Myocyte (in vitro differentiated cells): Measurements from ENCODE around the gene ITGB6. TPM values are rescaled to one million over a fixed set of nuclear protein-coding genes. Genes with fewer than 3 reads are reported as not detected.
A peak's percentile ranks its signal among the peaks of the same experiment; 100 is the strongest.

ENCODE experiments used
- DNase-seq: peaks from one replicate; pipeline ENCODE4 v3.0.0-alpha.2; 2012; ENCODE audit warnings: low read depth
- total RNA-seq: library from RNA; depleted of rRNA; stranded (reverse); fragments of >200 nt; gene quantifications from 2 replicates; pipeline ENCODE4 v1.2.3, GENCODE V29; 2014

ITGB6 gene
- total RNA-seq, 1 donor from 2014 or later: 152 TPM

DNA sequence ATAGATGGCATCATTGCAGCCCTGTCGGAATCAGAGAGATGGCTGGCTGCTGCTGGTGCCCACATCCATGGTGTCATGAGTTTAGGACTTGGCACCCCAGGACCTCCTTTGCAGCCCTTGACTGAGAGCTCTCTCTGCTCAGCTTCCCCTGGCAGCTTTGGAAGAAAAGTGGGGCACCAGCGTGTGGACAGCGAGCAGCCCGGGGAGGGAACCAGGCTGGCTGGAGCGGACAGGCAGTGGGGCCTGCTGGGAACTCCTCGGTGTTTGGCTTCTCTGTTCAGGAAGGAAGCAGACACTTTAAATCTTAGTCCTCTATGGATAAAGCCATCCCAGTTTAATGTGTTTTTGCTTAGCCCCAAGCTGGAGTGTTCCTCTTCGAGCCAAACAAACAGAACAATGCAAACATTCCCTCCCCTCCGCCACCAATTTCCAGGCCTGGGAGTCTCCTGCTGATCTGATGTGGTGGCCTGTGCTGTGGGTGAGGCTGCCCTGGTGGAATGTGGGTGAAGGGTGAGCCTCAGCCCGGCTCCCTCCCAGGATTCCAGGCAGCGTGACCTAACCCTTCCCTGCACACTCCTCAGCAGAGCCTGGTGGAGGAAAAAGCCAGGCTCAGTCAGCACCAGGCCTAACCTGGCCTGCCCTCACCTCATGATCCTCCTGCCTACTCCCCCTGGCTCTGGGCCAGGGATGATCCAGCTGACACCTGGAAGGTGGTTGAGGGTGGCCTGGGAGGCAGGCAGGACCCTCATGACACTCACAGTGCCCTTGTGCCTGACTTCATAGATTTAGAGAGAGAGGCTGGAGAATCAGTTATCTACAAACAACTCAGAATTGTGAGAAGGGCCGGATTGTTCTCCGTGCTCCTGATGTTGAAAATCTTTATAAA, 21.6 kb upstream of the ITGB6 start:
- DNase-seq: peak; percentile 88

DNA sequence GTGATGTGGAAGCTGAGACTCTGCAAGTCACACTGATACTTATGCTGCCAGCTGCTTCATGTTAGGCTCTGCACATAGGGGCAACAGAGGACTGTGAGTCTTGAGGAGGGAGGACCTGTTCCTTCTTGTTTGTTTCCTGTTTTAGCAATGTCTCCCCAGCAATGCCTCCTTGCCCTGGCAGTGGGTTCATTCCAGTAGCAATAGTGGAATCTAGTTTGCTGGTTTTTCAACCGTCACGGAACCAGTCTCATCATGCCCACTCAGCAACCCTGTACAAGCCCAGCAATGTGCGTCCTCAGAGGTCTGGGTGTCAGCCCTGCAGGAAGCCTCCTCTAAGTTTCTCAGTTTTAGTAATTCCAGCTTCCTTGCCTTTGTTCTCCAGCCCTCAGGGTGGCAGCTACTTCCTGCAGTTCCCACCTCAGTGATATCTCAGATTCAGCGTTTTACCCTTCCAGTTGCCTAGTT, 20.5 kb upstream of the ITGB6 start:
- DNase-seq: no peak

DNA sequence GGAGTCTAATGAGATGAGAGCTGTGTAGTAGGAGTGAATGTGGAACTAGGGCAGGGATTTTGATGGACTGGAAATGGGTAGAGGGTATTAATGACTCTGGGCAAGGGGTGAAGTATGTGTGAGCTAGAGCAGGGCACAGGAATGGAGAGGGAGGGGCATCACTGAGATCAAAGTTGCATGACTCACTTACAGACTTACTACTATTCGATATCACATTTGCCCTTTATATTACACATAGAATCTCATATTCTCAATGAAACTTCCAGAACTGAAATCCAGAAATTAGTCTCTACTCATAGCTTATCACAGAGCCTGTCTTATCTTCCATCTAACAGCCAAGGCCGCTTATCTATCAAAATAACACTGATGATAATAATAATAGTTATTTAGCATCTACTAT, 20.0 kb upstream of the ITGB6 start:
- DNase-seq: no peak

DNA sequence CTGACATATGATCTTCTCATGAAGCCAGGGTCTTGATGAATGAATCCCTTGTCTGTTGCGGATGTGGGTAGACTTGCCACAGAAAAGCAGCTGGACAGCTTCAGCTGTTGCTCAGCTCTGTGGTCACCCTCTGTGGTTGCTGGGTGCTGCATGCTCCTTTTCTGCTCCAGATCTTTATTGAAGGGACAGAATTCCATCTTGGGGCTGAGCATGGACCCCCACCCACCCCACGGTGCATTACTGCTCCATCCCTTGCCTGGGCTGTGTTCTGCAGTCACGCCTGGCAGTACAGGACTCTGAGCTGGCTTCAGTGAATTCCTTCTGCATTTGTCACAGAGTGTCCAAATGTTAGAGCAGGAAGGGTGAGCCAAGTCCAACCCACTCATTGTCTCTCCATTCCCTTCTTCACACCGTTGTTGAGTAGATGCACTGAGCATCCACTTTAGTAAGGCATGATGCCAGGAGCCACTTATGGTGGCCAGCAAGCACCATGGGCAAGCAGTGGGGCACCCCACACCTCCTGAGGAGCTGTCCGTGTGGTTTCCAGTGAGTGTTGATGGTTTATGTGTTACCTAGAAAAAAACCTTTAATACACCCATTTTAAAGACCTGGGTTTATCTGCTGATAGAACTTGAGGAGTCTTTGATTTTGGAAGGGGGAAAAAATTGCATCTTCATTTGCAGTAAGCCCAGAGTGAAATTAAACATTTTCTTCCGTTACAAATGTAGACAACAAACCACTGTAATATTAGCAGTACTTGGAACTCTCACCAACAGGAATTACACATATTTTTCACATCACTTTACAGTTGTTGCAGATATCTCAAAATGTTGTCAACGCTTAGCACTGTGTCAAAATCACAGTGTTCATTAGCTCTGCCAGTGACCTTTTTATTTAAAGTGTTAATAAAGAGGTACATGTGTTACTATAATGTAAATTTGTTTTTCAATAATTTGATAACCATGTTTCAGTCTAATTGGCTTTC, 14.7 kb upstream of the ITGB6 start:
- peak; percentile 100 for DNase-seq

DNA sequence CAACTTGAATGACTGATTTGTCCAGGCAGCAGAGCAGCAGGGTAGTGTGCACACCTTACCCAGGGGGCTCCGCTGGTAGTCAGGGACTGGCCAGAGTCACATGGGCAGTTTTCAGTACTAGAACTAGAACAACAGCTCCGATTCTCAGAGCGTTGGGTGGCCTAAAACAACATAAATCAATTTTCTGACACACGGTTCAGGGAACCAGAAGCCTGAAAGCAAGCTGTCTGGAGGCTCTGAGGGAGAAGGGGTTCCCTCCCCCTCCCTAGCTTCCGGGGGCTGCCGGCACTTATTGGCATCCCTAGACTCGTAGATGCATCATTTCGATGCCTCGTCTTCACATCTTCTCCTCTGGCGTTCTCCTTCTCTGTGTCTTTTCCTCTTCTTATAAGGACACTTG, 13.4 kb upstream of the ITGB6 start:
- peak; percentile 30 for DNase-seq

DNA sequence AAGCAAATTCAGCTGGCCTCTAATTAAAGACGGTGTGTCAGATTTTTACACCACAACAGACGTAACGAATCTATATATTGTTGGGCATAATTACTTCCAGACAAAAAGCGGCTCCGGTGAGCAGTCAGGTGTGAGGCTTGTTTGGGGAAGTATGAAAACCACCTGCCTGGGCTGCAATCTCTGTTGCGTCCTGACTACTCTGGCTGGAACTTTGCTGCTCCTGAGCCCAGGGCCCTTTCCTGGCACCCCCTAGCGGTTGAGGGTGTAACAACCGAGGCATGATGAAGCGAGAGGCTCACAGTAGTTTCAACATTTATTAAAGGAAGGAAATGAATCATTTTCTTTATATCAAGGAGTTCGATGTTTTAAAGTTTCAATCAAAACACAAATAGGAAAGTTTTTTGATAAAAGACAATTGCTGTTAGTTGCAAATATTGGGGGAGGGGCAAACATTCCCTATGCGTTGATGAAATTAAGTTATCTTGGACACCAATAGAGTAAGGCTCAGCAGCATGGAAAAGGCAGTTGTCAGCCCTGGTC, 10.6 kb upstream of the ITGB6 start:
- DNase-seq: peak; percentile 70

DNA sequence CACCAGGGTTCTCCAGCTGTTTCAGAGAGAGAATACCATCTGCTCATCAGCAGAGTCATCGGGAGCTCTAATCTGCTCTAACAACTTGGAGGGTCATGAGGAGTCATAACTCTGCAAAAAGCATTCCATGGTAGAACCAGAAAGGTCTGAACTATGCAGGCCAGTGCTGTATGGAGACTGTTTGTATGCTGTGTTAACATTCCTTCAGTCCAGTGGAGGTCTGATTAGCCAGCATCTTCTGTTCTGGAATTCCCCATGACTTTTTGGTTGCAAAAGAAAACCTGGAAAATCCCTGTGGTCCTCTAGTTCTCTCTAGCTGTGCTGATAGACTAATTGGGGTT, 9.4 kb upstream of the ITGB6 start:
- peak; percentile 88 for DNase-seq

DNA sequence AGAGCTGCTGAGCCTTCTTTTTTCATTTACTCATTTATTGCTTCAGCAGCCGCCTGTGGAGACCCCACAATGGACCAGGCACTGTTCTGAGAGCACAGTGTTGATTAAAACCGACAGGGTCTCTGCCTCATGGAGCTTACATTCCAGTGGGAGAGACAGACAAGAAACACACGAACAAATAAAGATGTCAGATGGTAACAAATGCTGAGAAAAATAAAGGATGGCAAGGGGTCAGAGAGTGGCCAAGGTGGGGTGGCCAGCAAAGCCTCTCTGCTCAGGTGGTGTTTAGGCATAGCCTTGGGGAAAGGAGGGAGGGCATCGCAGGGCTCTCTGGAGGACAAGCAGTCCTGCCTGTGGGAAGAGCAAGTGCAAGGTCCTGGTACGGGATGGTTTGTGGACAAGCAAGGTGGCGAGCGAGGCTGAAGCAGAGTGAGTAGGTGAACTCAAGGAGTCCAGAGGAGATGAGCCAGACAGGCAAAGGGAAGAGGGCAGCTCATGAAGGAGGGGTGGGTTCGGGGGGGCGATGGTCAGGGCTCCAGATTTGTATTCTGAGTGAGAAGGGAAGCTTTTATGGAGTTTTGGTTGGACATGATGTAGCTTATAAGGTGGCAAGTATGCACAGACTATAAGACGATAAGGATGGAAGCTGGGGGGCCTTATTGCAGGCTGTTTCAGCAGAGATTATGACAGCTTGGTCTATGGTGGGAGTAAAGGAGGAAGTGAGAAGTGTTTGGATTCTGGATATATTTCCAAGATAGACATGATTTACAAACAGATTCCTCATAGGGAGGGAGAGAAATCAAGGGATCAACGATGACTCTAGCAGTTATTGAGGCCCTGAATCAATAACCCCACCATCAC, 8.8 kb upstream of the ITGB6 start:
- peak; percentile 37 for DNase-seq

DNA sequence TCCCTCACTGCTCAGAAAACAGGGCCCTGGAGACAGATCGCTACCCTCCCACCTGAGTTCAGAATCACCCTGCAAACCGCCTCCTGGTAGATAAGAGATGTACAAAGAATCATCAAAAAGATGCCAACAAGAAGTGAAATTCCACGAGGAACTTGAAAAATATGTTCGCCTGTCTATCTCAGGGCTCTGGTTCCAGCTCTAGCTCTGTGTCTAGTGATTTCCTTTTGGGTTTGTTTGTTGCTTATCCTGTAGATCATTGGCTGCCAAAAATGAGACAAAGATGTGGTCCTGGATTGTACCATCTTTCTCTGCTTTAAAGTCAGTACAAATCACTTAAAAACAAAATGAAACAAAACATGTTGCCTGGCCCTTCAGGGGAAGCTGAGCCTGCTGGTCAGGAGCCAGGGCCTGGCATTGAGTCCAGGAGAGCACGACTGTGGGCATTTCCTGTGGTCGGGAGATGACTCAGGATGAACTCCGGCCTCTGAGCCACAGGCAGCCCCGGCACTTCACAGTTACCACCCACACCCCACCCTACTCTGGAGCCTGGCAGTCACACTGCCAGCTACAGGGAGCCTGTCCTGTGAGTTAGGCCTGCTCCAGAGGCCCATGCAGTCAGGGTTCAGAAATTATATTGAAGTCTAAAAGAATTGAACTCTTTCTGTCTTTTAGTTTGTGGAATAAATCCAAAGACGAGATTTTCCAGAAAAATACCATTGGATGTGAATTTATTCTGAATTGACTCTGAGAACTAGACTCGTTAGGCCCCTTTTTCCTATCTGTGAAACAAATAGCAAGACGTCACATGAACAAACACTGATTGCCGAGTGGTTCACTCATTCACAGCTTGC, 8.0 kb upstream of the ITGB6 start:
- DNase-seq: peak; percentile 99

DNA sequence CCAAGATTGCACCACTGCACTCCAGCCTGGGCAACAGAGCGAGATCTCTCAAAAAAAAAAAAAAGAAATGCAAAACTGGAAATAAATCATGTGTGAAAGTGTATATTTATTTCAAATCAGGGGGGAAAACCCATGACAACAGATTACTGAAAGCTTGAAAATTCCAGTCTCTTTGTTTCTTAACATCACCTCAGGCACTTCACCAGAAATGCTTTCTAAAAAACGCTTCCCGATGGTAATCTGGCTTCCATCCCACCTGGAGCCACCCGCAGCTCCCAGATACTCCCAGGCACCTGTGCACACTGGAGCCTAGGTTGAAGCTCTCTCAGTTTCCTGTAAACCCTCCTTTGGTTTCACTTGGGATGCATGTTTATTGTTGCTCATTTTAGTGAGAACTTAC, 7.2 kb upstream of the ITGB6 start:
- no peak for DNase-seq

DNA sequence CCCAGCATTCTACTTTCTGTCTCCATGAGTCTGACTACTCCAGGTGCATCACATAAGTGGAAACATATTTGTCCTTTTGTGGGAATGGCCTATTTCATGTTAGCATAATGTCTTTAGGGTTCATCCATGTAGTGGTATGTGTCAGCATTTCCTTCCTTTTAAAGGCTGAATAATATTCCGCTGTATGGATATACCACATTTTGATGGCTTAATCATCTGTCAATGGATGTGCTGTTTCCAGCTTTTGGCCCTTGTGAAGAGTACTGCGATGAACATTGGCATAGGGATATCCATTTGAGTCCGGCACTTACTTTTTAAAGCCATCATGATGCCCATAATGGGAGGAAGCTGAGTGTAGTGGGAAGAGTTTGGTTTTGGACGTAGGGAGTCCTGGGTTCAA, 6.4 kb upstream of the ITGB6 start:
- DNase-seq: no peak

DNA sequence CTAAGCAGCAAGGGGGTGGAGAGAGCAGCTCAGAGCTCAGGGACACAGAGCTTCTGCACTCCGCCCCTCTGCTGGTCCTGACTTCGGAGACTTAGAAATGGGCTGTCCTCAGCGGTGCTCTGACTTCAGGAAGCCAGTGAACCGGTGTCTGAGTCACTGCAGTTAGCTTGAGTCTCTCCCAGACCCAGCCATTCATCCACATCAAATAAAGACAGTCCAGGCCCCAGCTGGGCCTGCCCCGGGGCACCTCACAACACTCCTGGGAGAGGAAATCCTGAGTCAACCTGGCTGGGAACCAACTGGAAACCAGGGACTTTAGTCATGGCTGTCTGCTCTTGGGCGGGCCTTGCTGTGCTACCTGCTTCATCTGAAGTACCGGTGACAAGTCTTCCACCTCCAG, 5.4 kb upstream of the ITGB6 start:
- peak; percentile 89 for DNase-seq

DNA sequence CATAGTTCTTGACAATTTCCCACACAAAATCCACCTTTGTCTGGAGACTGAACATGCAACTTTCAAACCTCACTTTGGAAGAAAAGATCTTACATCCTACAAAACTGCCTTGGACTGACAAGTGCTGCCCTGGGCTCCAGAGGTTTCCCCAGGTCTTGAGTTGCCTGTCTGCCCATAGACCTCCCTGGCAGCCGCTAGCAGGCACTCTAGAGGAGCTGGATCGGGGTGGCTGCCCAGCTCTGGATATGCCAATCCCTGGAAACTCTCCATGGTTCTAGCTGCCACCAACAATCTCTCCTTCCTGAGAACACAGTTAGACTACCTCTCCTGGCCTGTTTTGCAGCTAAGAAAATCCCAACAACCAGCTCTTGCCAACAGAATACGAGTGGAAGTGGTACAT, 3.4 kb upstream of the ITGB6 start:
- no peak for DNase-seq

DNA sequence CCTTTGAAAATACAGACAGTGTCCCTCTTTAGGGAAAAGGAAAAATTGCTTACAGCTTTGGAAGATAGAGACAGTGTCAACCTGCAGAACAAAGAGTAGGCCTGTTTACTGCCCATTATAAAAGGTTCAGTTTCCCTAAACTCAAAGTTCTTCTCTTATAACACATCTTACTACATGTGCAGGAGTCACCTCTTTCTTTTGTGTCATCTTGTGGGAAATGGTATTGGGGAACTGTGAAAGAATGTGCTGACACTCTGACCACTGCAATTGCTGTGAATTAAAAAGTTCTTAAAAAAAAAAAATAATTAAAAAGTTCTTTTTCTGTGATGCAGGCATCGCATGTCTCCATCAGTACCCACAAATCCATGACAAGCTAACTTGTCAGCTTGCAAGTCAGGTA, 2.9 kb upstream of the ITGB6 start:
- no peak for DNase-seq

DNA sequence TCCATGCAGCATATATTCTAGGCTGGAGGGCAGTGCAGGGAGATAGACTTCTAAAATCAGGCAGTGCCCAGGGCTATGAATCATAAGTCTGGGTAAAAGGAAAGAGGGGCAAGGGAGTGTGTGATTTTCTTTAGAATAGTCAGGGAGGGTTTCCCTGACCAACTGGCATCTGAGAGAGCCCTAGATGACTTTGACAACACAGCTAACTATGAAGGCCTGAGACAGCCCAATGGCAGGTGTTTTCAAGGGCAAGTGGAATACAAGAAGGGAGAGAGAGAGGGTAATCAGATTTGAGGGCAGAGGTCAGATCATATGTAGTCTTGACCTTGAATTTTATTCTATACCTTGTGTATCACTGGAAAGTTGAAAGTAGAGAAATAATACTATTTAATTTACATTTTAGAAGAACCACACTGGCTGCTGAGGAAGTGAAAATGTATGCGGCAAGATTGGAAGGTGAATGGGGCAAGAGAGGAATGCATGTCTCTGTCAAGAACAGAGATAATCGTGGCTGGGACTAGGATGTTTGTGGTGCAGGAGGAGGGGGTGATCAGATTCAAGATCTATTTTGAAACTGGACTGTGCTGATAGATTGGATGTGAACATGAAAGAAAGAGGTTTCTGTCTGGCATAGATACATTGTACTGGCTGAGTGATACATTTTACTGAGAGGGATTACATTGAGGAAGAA, 1.9 kb upstream of the ITGB6 start:
- DNase-seq: peak; percentile 79

DNA sequence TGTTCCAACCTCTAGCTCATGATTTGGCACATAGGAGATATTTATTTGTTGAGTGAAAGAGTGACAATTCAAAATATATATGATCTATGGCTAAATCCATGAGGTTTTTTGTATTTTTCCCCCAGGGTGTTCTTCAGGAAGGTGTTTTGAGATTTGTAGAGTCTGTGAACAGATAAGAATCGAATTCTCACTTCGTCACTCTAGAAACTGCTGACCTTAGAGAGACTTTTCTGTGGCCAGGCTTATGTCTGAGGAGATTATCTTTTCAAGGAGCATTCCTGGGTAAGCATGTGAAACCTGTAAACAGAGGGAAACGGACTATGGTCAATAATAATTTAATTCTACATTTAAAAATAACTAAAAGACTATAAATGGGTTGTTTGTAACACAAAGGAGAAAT, 849 bp upstream of the ITGB6 start:
- no peak for DNase-seq

DNA sequence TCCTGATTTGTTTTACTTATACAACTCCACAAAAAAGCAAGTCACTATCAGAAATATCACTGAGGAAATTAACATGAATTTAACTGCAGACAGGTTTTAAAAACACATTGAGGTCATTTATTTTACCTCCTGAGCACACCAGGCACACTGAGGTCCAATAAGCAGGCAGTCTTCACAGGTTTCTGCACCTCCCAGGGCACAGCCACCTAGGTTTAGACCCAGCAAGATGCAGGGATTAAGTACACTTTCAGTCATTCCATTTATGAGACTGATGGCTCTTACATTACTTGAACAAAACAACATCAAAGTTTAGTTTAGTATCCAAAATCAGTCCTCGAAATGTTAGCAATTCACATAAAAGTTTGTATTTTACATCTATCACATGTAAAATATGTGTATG, 1.0 kb downstream of the ITGB6 start:
- DNase-seq: no peak

DNA sequence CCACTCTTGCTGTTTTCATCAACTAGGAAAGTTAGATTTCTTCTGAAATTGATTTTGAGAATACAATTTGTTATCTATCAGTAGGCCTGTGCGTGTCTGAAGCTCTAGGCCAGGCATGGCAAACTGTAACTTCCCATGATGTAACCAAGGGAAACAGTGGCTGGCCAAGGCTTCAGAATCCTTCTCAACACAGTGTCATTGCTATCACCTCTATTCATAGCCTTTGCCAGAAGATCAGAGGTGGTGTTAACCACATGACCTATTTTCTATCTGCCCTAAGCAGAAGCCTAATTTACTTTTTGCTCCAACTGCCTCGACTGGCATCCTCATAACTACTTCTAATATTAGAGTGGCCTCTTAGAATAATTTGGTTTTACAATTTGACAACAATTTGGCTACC, 2.5 kb downstream of the ITGB6 start:
- DNase-seq: peak; percentile 52

DNA sequence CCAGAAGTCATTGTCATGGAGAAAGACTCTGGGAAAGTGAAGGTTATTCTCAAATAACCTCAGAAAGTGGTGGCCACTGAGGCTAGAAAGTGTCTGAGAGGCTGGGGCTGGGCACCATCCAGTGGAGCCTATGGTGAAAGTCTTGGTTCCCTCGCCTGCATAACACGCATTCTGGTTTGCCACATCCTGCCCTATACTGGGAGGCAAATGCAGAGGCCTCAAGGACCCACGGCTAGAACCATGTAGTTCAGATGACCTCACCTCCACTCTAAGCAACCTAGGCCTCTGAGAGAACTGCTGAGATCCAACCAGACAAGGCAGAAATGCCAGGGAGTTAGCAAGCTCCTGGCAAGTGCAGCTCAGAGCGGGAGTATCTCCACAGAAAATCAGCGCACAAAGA, 5.1 kb downstream of the ITGB6 start:
- DNase-seq: no peak
